ENCODE data around the gene SRRM2.

- TF ChIP-seq TAF1 (IDR thresholded peaks at IDR 0.05; ENCODE audit: borderline replicate concordance, low read depth, low read length) (no peak), POLR2AphosphoS5 (IDR thresholded peaks at IDR 0.05; ENCODE audit: low read depth, low read length) (no peak), POLR2A (IDR thresholded peaks at IDR 0.05; ENCODE audit: low read depth, low read length) (no peak)
Measured at GRCh38 chr16:2715519-2715918, 36.9 kb upstream of the SRRM2 start.

Data from GM12892 (cell line).